ENCODE results near the gene NEK7.

- no peak for TF ChIP-seq CTCF (IDR thresholded peaks at IDR 0.05)
- no peak for TF ChIP-seq POLR2A (IDR thresholded peaks at IDR 0.05)
These were observed 207.7 kb downstream of the NEK7 start for GRCh38 chr1:198364471-198364870.

All from tibial nerve (tissue), 3 donors.